Gastroesophageal sphincter (tissue), 4 donors: ENCODE measurements around the gene COLQ. TPM values are rescaled to one million over a fixed set of nuclear protein-coding genes. Genes with fewer than 3 reads are reported as not detected.

ENCODE experiments used
- ATAC-seq: fragments of 150-250 bp; one replicate; pipeline ENCODE4 v1.9.1; 2016; ENCODE audit warnings: mild to moderate bottlenecking, moderate library complexity
- H3K27ac ChIP-seq, 4 donors: fragments of 200-600 bp; sonication (generic) in 3 of 4; 1 replicate in 3 of 4; 2 replicates in 1 of 4; pipeline ENCODE4 v1.5.1; 2016 to 2019
- H3K27me3 ChIP-seq: fragments of 200-600 bp; sonication (generic); one replicate; pipeline ENCODE4 v1.5.1; 2019
- H3K36me3 ChIP-seq, 2 donors: fragments of 200-600 bp; sonication (generic); one replicate each; pipeline ENCODE4 v1.5.1; 2019; ENCODE audit warnings: control low read depth in 1 of 2
- H3K4me1 ChIP-seq, 3 donors: fragments of 200-600 bp; sonication (generic); 1 replicate in 2 of 3; 2 replicates in 1 of 3; pipeline ENCODE4 v1.5.1; 2016 to 2019; ENCODE audit warnings: control low read depth in 2 of 3
- H3K4me3 ChIP-seq, 2 donors: fragments of 200-600 bp; sonication (generic); one replicate each; pipeline ENCODE4 v1.5.1; 2019; ENCODE audit warnings: mild to moderate bottlenecking in 1 of 2, moderate library complexity in 1 of 2
- H3K9me3 ChIP-seq, 3 donors: fragments of 200-600 bp; sonication (generic); one replicate each; pipeline ENCODE4 v1.5.1; 2017 to 2019; ENCODE audit warnings: control low read depth in 2 of 3
- CTCF ChIP-seq, 4 experiments: fragments of 200-600 bp in 2 of 4; fragments of 450-650 bp in 2 of 4; sonication (generic) in 1 of 4; IDR thresholded peaks; one replicate each; pipeline ENCODE4 v1.5.1; 2017 to 2019; ENCODE audit warnings: antibody characterized with exemption in 4 of 4, mild to moderate bottlenecking in 2 of 4, moderate library complexity in 2 of 4
- EP300 ChIP-seq: sonication (generic); formaldehyde crosslinking; IDR thresholded peaks from one replicate; pipeline ENCODE4 v1.6.1; 2017; ENCODE audit warnings: antibody characterized with exemption, mild to moderate bottlenecking
- POLR2A ChIP-seq, 2 donors: fragments of 450-650 bp; IDR thresholded peaks; one replicate each; pipeline ENCODE4 v1.6.1; 2017; ENCODE audit warnings: antibody characterized with exemption in 2 of 2, mild to moderate bottlenecking in 2 of 2, moderate library complexity in 1 of 2
- POLR2AphosphoS5 ChIP-seq: sonication (generic); formaldehyde crosslinking; IDR thresholded peaks from one replicate; pipeline ENCODE4 v1.6.1; 2017; ENCODE audit warnings: antibody characterized with exemption
- WGBS, 2 donors: methylation state at CpG; one replicate each; pipeline ENCODE4 v1.1.5; 2018; ENCODE audit warnings: low coverage in 1 of 2; 5-methylcytosine and 5-hydroxymethylcytosine counted together
- total RNA-seq, 4 donors: library from RNA; depleted of rRNA; stranded (reverse); fragments of >200 nt; gene quantifications; one replicate each; pipeline ENCODE4 v1.1.0, GENCODE V29; 2016

Gene COLQ
- total RNA-seq, 4 donors from 2014 or later: 0.57 to 2.7 (median 1.8) TPM

- H3K36me3 ChIP-seq: peaks cover 0 to 15% of the 10 kb centered on the region in 2 donors
- WGBS, 2 donors: 40 to 80% methylated on average over 1 of the region's 1 CpG
- no peak overlapping the region for H3K27ac ChIP-seq
- no peak overlapping the region for H3K4me3 ChIP-seq
- no peak for ATAC-seq
- no peak for TF ChIP-seq POLR2AphosphoS5
- H3K9me3 ChIP-seq: no peaks in the 10 kb centered on the region
- no peaks in the 10 kb centered on the region for H3K4me1 ChIP-seq
- no peaks in the 10 kb centered on the region for H3K27me3 ChIP-seq
Observed at GRCh38 chr3:15531346-15531745, 9.8 kb upstream of the COLQ start.

- Histone ChIP-seq H3K4me1 (no peaks in the 10 kb centered on the region), H3K36me3 (peaks cover 0 to 4% of the 10 kb centered on the region in 2 donors), H3K27ac (no peak overlapping the region), H3K4me3 (no peak overlapping the region), H3K9me3 (no peaks in the 10 kb centered on the region), H3K27me3 (no peaks in the 10 kb centered on the region)
- ATAC-seq: no peak
- TF ChIP-seq EP300: no peak
- no peak for TF ChIP-seq POLR2AphosphoS5
- no peak for TF ChIP-seq POLR2A (IDR thresholded peaks at IDR 0.05)
- no peak for TF ChIP-seq CTCF (IDR thresholded peaks at IDR 0.05)
- WGBS, 2 donors: 89 to 100% methylated on average over 4 of the region's 4 CpGs
Observed at GRCh38 chr3:15528854-15529537, 7.5 kb upstream of the COLQ start.

- ATAC-seq: peak; percentile 65
- TF ChIP-seq CTCF (IDR thresholded peaks at IDR 0.05) (no peak), EP300 (no peak), POLR2A (IDR thresholded peaks at IDR 0.05) (no peak), POLR2AphosphoS5 (no peak)
- whole genome bisulfite sequencing, 2 donors: 70 to 92% methylated on average over 2 to 3 of the region's 4 CpGs
Observed at GRCh38 chr3:15527031-15527459, 5.5 kb upstream of the COLQ start.

GRCh38 chr3:15525790-15526189 is 4.3 kb upstream of the COLQ start:
- H3K27me3 ChIP-seq: no peaks in the 10 kb centered on the region
- H3K9me3 ChIP-seq: no peaks in the 10 kb centered on the region
- no peak overlapping the region for H3K4me3 ChIP-seq
- WGBS, 2 donors: 90 to 100% methylated on average over 1 of the region's 1 CpG
- H3K27ac ChIP-seq: no peak overlapping the region
- H3K4me1 ChIP-seq: peaks cover 2 to 18% (median 3%) of the 10 kb centered on the region in 3 donors
- no peak for ATAC-seq
- H3K36me3 ChIP-seq: no peaks in the 10 kb centered on the region
- no peak for TF ChIP-seq POLR2A (IDR thresholded peaks at IDR 0.05)
- no peak for TF ChIP-seq CTCF (IDR thresholded peaks at IDR 0.05)
- no peak for TF ChIP-seq POLR2AphosphoS5

More at GRCh38 chr3:15527031-15527459, 5.5 kb upstream of the COLQ start:
- H3K4me1 ChIP-seq: peaks cover 0 to 5% (median 0%) of the 10 kb centered on the region in 3 donors
- H3K27ac ChIP-seq: no peak overlapping the region
- no peak overlapping the region for H3K4me3 ChIP-seq
- H3K9me3 ChIP-seq: no peaks in the 10 kb centered on the region
- H3K36me3 ChIP-seq: no peaks in the 10 kb centered on the region
- H3K27me3 ChIP-seq: no peaks in the 10 kb centered on the region

GRCh38 chr3:15523660-15524417 is 2.3 kb upstream of the COLQ start:
- TF ChIP-seq CTCF (IDR thresholded peaks at IDR 0.05): no peak
- TF ChIP-seq POLR2AphosphoS5: no peak
- no peak for TF ChIP-seq POLR2A (IDR thresholded peaks at IDR 0.05)
- TF ChIP-seq EP300: no peak
- H3K4me3 ChIP-seq: no peak overlapping the region
- H3K9me3 ChIP-seq: no peaks in the 10 kb centered on the region
- no peak for ATAC-seq
- no peaks in the 10 kb centered on the region for H3K36me3 ChIP-seq
- H3K4me1 ChIP-seq: peaks cover 3 to 24% (median 4%) of the 10 kb centered on the region in 3 donors
- H3K27me3 ChIP-seq: no peaks in the 10 kb centered on the region
- WGBS, 2 donors: 61 to 89% methylated on average over 4 to 5 of the region's 6 CpGs
- no peak overlapping the region for H3K27ac ChIP-seq
